MM.1S (cell line): ENCODE results near the gene SPATA6.
"Not testable (repeated sequence)": the region's sequence is repeated elsewhere in the genome, so short reads cannot be mapped to it uniquely, and the experiment has no call there.

ENCODE experiments used
- DNase-seq: peaks from one replicate; pipeline ENCODE4 v3.0.0-alpha.2; 2015
- H2AFZ ChIP-seq: fragments of 300-600 bp; sonication (generic); 2 replicates; pipeline ENCODE4 v1.6.0; 2016; ENCODE audit warnings: antibody characterized with exemption, low read length
- H3F3A ChIP-seq: fragments of 300-600 bp; sonication (generic); 2 replicates; pipeline ENCODE4 v1.6.1; 2016; ENCODE audit warnings: mild to moderate bottlenecking, antibody characterized with exemption, low read length, moderate library complexity, mixed read lengths; ENCODE audit not compliant: insufficient read depth
- H3K27ac ChIP-seq: fragments of 300-600 bp; sonication (generic); 2 replicates; pipeline ENCODE4 v1.5.1; 2016; ENCODE audit warnings: mild to moderate bottlenecking, low read length
- H3K27me3 ChIP-seq: fragments of 300-600 bp; sonication (generic); replicated peaks from 2 replicates; pipeline ENCODE4 v1.6.0; 2016; ENCODE audit warnings: low read length; ENCODE audit not compliant: insufficient read depth
- H3K36me3 ChIP-seq: fragments of 300-600 bp; sonication (generic); replicated peaks from 2 replicates; pipeline ENCODE4 v1.6.1; 2016; ENCODE audit warnings: mild to moderate bottlenecking, low read length, mixed read lengths; ENCODE audit not compliant: insufficient read depth
- H3K4me1 ChIP-seq: fragments of 300-600 bp; sonication (generic); 2 replicates; pipeline ENCODE4 v1.6.1; 2016; ENCODE audit warnings: low read length, mixed read lengths
- H3K4me2 ChIP-seq: fragments of 300-600 bp; sonication (generic); 2 replicates; pipeline ENCODE4 v1.6.0; 2016; ENCODE audit warnings: low read depth, low read length
- H3K4me3 ChIP-seq: fragments of 300-600 bp; sonication (generic); 2 replicates; pipeline ENCODE4 v1.5.1; 2016; ENCODE audit warnings: low read length, mixed read lengths
- H3K79me2 ChIP-seq: fragments of 300-600 bp; sonication (generic); 2 replicates; pipeline ENCODE4 v1.6.1; 2016; ENCODE audit warnings: mixed run types, low read length, mixed read lengths
- H3K9ac ChIP-seq: fragments of 300-600 bp; sonication (generic); 2 replicates; pipeline ENCODE4 v1.6.1; 2016; ENCODE audit warnings: low read length, mixed read lengths
- H3K9me2 ChIP-seq: fragments of 300-600 bp; sonication (generic); replicated peaks from 2 replicates; pipeline ENCODE4 v1.6.1; 2016; ENCODE audit warnings: mild to moderate bottlenecking, low read length, mixed read lengths; ENCODE audit not compliant: insufficient read depth
- H3K9me3 ChIP-seq: fragments of 300-600 bp; sonication (generic); replicated peaks from 2 replicates; pipeline ENCODE4 v1.6.1; 2016; ENCODE audit warnings: mild to moderate bottlenecking, low read length, mixed read lengths; ENCODE audit not compliant: insufficient read depth
- H4K20me1 ChIP-seq: fragments of 300-600 bp; sonication (generic); 2 replicates; pipeline ENCODE4 v1.6.1; 2016; ENCODE audit warnings: mild to moderate bottlenecking, low read length, moderate library complexity, mixed read lengths; ENCODE audit not compliant: insufficient read depth
- EZH2 ChIP-seq: fragments of 300-600 bp; sonication (generic); optimal IDR thresholded peaks from 2 replicates; pipeline ENCODE3; 2017; ENCODE audit warnings: low read depth, mild to moderate bottlenecking, antibody characterized with exemption, low read length, mixed read lengths
- EZH2phosphoT487 ChIP-seq: fragments of 300-600 bp; sonication (generic); IDR thresholded peaks from 2 replicates; pipeline ENCODE4 v1.6.1; 2018; ENCODE audit warnings: antibody characterized with exemption, low read length
- TF ChIP-seq, protein P1 (sequence below): fragments of 300-600 bp; sonication (generic); IDR thresholded peaks from 2 replicates; pipeline ENCODE4 v1.5.1; 2016; ENCODE audit warnings: antibody characterized with exemption, low read length, mixed read lengths

SPATA6 gene

DNA sequence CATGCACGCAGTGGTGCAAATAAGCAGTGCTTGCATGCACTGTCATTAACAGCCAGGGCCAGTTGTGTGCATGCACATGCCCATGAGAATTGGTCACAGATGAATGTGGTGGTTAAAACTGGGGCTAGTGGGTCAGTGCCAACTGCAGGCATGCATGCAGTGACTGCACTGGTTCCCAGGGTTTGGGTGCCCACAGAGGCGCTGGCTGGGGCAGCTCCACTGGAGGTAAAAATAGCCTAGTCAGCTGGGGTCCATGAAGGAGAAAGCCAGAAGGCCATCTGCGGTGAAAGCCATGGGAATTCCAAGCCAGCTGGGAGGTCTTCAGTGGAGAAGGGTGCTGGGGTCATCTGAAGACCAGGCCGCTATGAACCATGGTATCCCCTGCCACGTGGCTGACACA, 179.3 kb downstream of the SPATA6 start:
- H3K4me2 ChIP-seq: no peak overlapping the region
- H3K4me3 ChIP-seq: no peak overlapping the region
- no peaks in the 10 kb centered on the region for H3K4me1 ChIP-seq
- H3K36me3 ChIP-seq: no peaks in the 10 kb centered on the region
- no peaks in the 10 kb centered on the region for H3K27me3 ChIP-seq
- no peak overlapping the region for H3K27ac ChIP-seq
- H3F3A ChIP-seq: no peaks in the 10 kb centered on the region
- no peak overlapping the region for H2AFZ ChIP-seq
- H3K9me2 ChIP-seq: no peaks in the 10 kb centered on the region
- no peaks in the 10 kb centered on the region for H3K9me3 ChIP-seq
- TF ChIP-seq, protein P1, sequence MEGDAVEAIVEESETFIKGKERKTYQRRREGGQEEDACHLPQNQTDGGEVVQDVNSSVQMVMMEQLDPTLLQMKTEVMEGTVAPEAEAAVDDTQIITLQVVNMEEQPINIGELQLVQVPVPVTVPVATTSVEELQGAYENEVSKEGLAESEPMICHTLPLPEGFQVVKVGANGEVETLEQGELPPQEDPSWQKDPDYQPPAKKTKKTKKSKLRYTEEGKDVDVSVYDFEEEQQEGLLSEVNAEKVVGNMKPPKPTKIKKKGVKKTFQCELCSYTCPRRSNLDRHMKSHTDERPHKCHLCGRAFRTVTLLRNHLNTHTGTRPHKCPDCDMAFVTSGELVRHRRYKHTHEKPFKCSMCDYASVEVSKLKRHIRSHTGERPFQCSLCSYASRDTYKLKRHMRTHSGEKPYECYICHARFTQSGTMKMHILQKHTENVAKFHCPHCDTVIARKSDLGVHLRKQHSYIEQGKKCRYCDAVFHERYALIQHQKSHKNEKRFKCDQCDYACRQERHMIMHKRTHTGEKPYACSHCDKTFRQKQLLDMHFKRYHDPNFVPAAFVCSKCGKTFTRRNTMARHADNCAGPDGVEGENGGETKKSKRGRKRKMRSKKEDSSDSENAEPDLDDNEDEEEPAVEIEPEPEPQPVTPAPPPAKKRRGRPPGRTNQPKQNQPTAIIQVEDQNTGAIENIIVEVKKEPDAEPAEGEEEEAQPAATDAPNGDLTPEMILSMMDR: no peak
- TF ChIP-seq EZH2: no peak
- no peak for TF ChIP-seq EZH2phosphoT487
- no peaks in the 10 kb centered on the region for H3K79me2 ChIP-seq
- no peaks in the 10 kb centered on the region for H4K20me1 ChIP-seq
- DNase-seq: no peak
- no peak overlapping the region for H3K9ac ChIP-seq

DNA sequence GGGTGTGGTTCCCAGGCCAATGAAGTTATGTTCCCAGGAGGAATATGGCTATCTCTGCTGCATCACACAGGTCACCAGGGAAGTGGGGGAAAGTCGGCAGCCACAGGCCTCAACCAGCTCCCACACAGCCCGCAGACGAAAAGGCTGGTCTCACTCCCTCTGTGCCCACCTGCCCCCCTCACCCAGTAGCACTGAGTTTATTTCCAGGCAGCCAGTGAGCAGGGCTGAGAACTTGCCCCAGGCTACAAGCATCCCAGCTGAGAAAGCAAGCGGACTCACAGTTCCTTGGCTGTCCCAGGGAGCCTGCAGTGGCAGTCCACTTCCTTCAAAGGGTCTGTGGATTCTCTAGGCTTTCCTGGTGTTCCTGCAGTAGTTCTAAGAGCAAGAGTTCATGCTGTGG, 180.6 kb downstream of the SPATA6 start:
- no peak for DNase-seq
- H2AFZ ChIP-seq: no peak overlapping the region
- H3K36me3 ChIP-seq: no peaks in the 10 kb centered on the region
- H3K27ac ChIP-seq: no peak overlapping the region
- TF ChIP-seq, protein P1: no peak
- no peak for TF ChIP-seq EZH2phosphoT487
- no peak for TF ChIP-seq EZH2
- no peak overlapping the region for H3K4me3 ChIP-seq
- H4K20me1 ChIP-seq: no peaks in the 10 kb centered on the region
- H3K4me2 ChIP-seq: no peak overlapping the region
- no peak overlapping the region for H3K9ac ChIP-seq
- H3K27me3 ChIP-seq: no peaks in the 10 kb centered on the region
- H3K79me2 ChIP-seq: no peaks in the 10 kb centered on the region
- H3K4me1 ChIP-seq: no peaks in the 10 kb centered on the region
- no peaks in the 10 kb centered on the region for H3F3A ChIP-seq
- H3K9me3 ChIP-seq: no peaks in the 10 kb centered on the region
- no peaks in the 10 kb centered on the region for H3K9me2 ChIP-seq

DNA sequence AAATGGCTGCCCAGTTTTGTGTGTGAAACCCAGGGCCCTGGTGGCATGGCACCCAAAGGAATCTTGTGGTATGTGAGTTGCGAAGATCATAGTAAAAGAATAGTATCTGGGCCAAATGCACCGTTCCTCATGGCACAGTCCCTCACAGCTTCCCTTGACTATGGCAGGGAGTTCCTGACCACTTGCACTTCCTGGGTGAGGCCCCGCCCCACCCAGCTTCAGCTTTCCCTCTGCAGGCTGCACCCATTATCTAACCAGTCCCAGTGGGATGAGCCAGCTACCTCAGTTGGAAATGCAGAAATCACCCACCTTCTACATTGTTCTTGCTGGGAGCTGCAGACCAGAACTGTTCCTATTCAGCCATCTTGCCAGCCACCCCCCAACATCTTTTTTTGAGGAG, 186.5 kb downstream of the SPATA6 start:
- no peak overlapping the region for H3K4me3 ChIP-seq
- H2AFZ ChIP-seq: no peak overlapping the region
- H3K9me3 ChIP-seq: no peaks in the 10 kb centered on the region
- no peaks in the 10 kb centered on the region for H3F3A ChIP-seq
- no peak for TF ChIP-seq EZH2
- TF ChIP-seq, protein P1: no peak
- no peak overlapping the region for H3K4me2 ChIP-seq
- H3K9me2 ChIP-seq: no peaks in the 10 kb centered on the region
- H3K4me1 ChIP-seq: no peaks in the 10 kb centered on the region
- H3K36me3 ChIP-seq: no peaks in the 10 kb centered on the region
- no peaks in the 10 kb centered on the region for H3K79me2 ChIP-seq
- no peak overlapping the region for H3K27ac ChIP-seq
- no peaks in the 10 kb centered on the region for H4K20me1 ChIP-seq
- DNase-seq: no peak
- H3K9ac ChIP-seq: no peak overlapping the region
- no peaks in the 10 kb centered on the region for H3K27me3 ChIP-seq

DNA sequence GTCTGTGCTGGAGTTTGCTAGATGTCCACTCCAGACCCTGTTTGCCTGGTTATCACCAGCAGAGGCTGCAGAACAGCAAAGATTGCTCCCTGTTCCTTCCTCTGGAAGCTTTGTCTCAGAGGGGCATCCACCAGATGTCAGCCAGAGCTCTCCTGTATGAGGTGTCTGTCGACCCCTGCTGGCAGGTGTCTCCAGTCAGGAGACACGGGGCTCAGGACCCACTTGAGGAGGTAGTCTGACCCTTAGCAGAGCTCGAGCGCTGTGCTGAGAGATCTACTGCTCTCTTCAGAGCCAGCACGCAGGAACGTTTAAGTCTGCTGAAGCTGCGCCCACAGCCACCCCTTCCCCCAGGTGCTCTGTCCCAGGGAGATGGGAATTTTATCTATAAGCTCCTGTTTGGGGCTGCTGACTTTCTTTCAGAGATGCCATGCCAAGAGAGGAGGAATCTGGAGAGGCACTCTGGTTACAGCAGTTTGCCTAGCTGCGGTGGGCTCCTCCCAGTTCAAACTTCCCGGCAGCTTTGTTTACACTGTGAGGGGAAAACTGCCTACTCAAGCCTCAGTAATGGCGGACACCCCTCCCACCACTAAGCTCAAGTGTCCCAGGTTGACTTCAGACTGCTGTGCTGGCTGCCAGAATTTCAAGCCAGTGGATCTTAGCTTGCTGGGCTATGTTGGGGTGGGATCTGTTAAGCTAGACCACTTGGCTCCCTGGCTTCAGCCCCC, 187.1 kb downstream of the SPATA6 start:
- H3K9me2 ChIP-seq: not testable (repeated sequence)

DNA sequence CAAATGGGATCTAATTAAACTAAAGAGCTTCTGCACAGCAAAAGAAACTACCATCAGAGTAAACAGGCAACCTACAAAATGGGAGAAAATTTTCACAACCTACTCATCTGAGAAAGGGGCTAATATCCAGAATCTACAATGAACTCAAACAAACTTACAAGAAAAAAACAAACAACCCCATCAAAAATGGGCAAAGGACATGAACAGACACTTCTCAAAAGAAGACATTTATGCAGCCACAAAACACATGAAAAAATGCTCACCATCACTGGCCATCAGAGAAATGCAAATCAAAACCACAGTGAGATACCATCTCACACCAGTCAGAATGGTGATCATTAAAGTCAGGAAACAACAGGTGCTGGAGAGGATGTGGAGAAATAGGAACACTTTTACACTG, 189.7 kb downstream of the SPATA6 start:
- H3K4me3 ChIP-seq, H3K79me2 ChIP-seq, H3K4me1 ChIP-seq, DNase-seq, H3K27me3 ChIP-seq, H3K9me2 ChIP-seq, H3K4me2 ChIP-seq, H2AFZ ChIP-seq, H3K9ac ChIP-seq, H3F3A ChIP-seq, H4K20me1 ChIP-seq, H3K9me3 ChIP-seq, H3K27ac ChIP-seq, H3K36me3 ChIP-seq: not testable (repeated sequence)

More for the DNA sequence above, 187.1 kb downstream of the SPATA6 start:
- not testable (repeated sequence) for H3K79me2 ChIP-seq, DNase-seq, H3K9me3 ChIP-seq, H2AFZ ChIP-seq, H3K9ac ChIP-seq, H3F3A ChIP-seq, H3K27ac ChIP-seq, H3K27me3 ChIP-seq, H3K4me1 ChIP-seq, H3K4me2 ChIP-seq, H4K20me1 ChIP-seq, H3K36me3 ChIP-seq, H3K4me3 ChIP-seq
